K562 (cell line): ENCODE data around the gene HAPLN3. TPM values are rescaled to one million over a fixed set of nuclear protein-coding genes. Genes with fewer than 3 reads are reported as not detected.

Experiments used
- ATAC-seq: fragments of 200-7000 bp; cut with Tn5 transposase; 3 replicates; pipeline ENCODE4 v1.9.1; 2020; ENCODE audit warnings: moderate library complexity
- BruUV-seq: library from RNA; stranded (reverse); fragments of 400-500 nt; replicated peaks from 2 replicates; lab custom pipeline; 2021; lab: Mats Ljungman, UMichigan
- CTCF ChIA-PET: fragments of 300-600 bp; formaldehyde crosslinking; extraction: SDS; loops from one replicate; lab custom pipeline; 2021; ENCODE audit warnings: low intra/inter-chr PET ratio; lab: Yijun Ruan, JAX
- POLR2A ChIA-PET: fragments of 300-600, 350-650 bp; sonication (Branson Sonifier 250); formaldehyde crosslinking; extraction: SDS; loops from one replicate; lab custom pipeline; 2021; ENCODE audit warnings: antibody characterized with exemption, inconsistent platforms; lab: Yijun Ruan, JAX
- DNase-seq, 4 experiments: peaks; one replicate each; pipeline versions ENCODE4 v3.0.0 to v3.0.0-alpha.2; 2011 to 2018; ENCODE audit warnings: low spot score in 3 of 4, mixed read lengths in 3 of 4; ENCODE audit errors: extremely low read depth in 1 of 4
- FAIRE-seq: peaks from 2 replicates; lab custom pipeline; 2011; peaks lifted over from hg19 to GRCh38; lab: Jason Lieb, UNC
- H2AFZ ChIP-seq: 2 replicates; pipeline ENCODE4 v1.6.0; 2011; ENCODE audit warnings: low read depth, low read length, control low read depth, inconsistent platforms
- H3K27ac ChIP-seq: fragments of 200-600 bp; 3 replicates; pipeline ENCODE4 v1.8.0; 2011; ENCODE audit warnings: low read depth, mild to moderate bottlenecking, control low read depth, inconsistent platforms, low read length, moderate library complexity, mixed read lengths; ENCODE audit errors: extremely low read depth
- H3K27me3 ChIP-seq, 2 experiments: fragments of 300-600 bp in 1 of 2; 2 replicates in 1 of 2; 3 replicates in 1 of 2; pipeline versions ENCODE4 v1.6.0 to v1.8.0; 2011; ENCODE audit warnings: inconsistent platforms in 2 of 2, low read length in 2 of 2, mild to moderate bottlenecking in 1 of 2, mixed read lengths in 1 of 2, moderate library complexity in 1 of 2; ENCODE audit not compliant: control insufficient read depth in 2 of 2, insufficient read depth in 2 of 2
- H3K36me3 ChIP-seq: fragments of 300-600 bp; 3 replicates; pipeline ENCODE4 v1.8.0; 2011; ENCODE audit warnings: mild to moderate bottlenecking, low read length, inconsistent platforms; ENCODE audit not compliant: control insufficient read depth, insufficient read depth
- H3K4me1 ChIP-seq, 2 experiments: fragments of 200-600 bp in 1 of 2; replicated peaks in 1 of 2; 2 replicates in 1 of 2; 3 replicates in 1 of 2; pipeline versions ENCODE4 v1.5.1 to v1.8.0; 2011; ENCODE audit warnings: inconsistent platforms in 2 of 2, low read length in 2 of 2, mild to moderate bottlenecking in 1 of 2, mixed read lengths in 1 of 2, moderate library complexity in 1 of 2; ENCODE audit not compliant: control insufficient read depth in 2 of 2, insufficient read depth in 2 of 2
- H3K4me2 ChIP-seq: 2 replicates; pipeline ENCODE4 v1.6.1; 2011; ENCODE audit warnings: low read length, control low read depth, inconsistent platforms, mixed read lengths; ENCODE audit not compliant: insufficient read depth
- H3K4me3 ChIP-seq: fragments of 200-600 bp; sonication (generic), shearing (Covaris generic); 2 replicates; pipeline ENCODE4 v1.5.1; 2016; ENCODE audit warnings: control low read depth, inconsistent platforms
- H3K79me2 ChIP-seq: fragments of 200-600 bp; 3 replicates; pipeline ENCODE4 v1.8.0; 2011; ENCODE audit warnings: low read length, inconsistent platforms; ENCODE audit not compliant: control insufficient read depth, insufficient read depth
- H3K9ac ChIP-seq, 2 experiments: 2 replicates each; pipeline versions ENCODE4 v1.6.0 to v1.6.1; 2011; ENCODE audit warnings: low read depth in 2 of 2, low read length in 2 of 2, control low read depth in 1 of 2, inconsistent platforms in 1 of 2, mild to moderate bottlenecking in 1 of 2, mixed read lengths in 1 of 2; ENCODE audit not compliant: insufficient read depth in 1 of 2
- H3K9me1 ChIP-seq: one replicate; pipeline ENCODE4 v1.6.0; 2011; ENCODE audit warnings: inconsistent platforms, mild to moderate bottlenecking, low read length, moderate library complexity; ENCODE audit not compliant: control insufficient read depth, insufficient read depth
- H3K9me3 ChIP-seq: replicated peaks from 2 replicates; pipeline ENCODE4 v1.5.1; 2011; ENCODE audit warnings: low read depth, low read length, inconsistent platforms; ENCODE audit not compliant: control insufficient read depth, insufficient read depth
- H4K20me1 ChIP-seq: replicated peaks from 2 replicates; pipeline ENCODE4 v1.6.1; 2011; ENCODE audit warnings: low read length, inconsistent platforms, mixed read lengths; ENCODE audit not compliant: control insufficient read depth, insufficient read depth
- AFF4 ChIP-seq: sonication (generic); formaldehyde crosslinking; IDR thresholded peaks from 2 replicates; pipeline ENCODE4 v1.8.0; 2023; ENCODE audit warnings: mild to moderate bottlenecking, missing genetic modification reagents
- CREB1 ChIP-seq, 2 experiments: sonication (generic) in 1 of 2; formaldehyde crosslinking in 1 of 2; IDR thresholded peaks; 2 replicates each; pipeline versions ENCODE4 v1.6.1 to v1.8.0; 2012 to 2022; ENCODE audit warnings: inconsistent platforms in 1 of 2, mild to moderate bottlenecking in 1 of 2, missing genetic modification reagents in 1 of 2, moderate library complexity in 1 of 2
- MCM2 ChIP-seq: fragments of 450-650 bp; IDR thresholded peaks from 2 replicates; pipeline ENCODE4 v1.6.1; 2017; ENCODE audit warnings: low read depth, mild to moderate bottlenecking
- PHB2 ChIP-seq: fragments of 450-650 bp; IDR thresholded peaks from 2 replicates; pipeline ENCODE4 v1.6.1; 2017; ENCODE audit warnings: low read depth
- POLR2G ChIP-seq: fragments of 200-400 bp; formaldehyde crosslinking; IDR thresholded peaks from 2 replicates; pipeline ENCODE4 v1.6.1; 2017; ENCODE audit warnings: low read depth, mild to moderate bottlenecking, antibody characterized with exemption, low read length, moderate library complexity
- RBFOX2 ChIP-seq: fragments of 200-400 bp; formaldehyde crosslinking; IDR thresholded peaks from 2 replicates; pipeline ENCODE4 v1.6.1; 2017; ENCODE audit warnings: low read depth, mild to moderate bottlenecking, low read length, moderate library complexity
- RBM25 ChIP-seq: fragments of 200-400 bp; formaldehyde crosslinking; IDR thresholded peaks from 2 replicates; pipeline ENCODE4 v1.6.1; 2018; ENCODE audit warnings: low read length, low read depth, moderate library complexity; ENCODE audit not compliant: severe bottlenecking
- WHSC1 ChIP-seq: IDR thresholded peaks from one replicate; pipeline ENCODE4 v1.6.1; 2012; ENCODE audit warnings: low read length, control low read depth, inconsistent platforms
- ZBTB17 ChIP-seq: fragments of 450-650 bp; formaldehyde crosslinking; IDR thresholded peaks from 2 replicates; pipeline ENCODE4 v1.4.0; 2020; ENCODE audit warnings: mild to moderate bottlenecking
- ZNF507 ChIP-seq: conservative IDR thresholded peaks from 2 replicates; pipeline ENCODE4 v1.6.1; 2017; ENCODE audit warnings: missing genetic modification characterization, missing compliant biosample characterization
- ZNF655 ChIP-seq: fragments of 250-450 bp; sonication (Bioruptor Pico); IDR thresholded peaks from 2 replicates; pipeline ENCODE4 v1.5.0; 2021
- WGBS: fragments of 100-300 bp; shearing (Covaris generic); methylation state at CpG from one replicate; pipeline ENCODE4 v1.1.6; 2016; ENCODE audit warnings: low coverage, mixed read lengths; ENCODE audit not compliant: insufficient coverage; ENCODE audit errors: missing lambda C conversion rate; 5-methylcytosine and 5-hydroxymethylcytosine counted together
- in situ Hi-C: fragments of 300-500 bp; cut with MboI; formaldehyde crosslinking; loops from 4 replicates; pipeline ENCODE4 v1.15.0; 2018; ENCODE audit warnings: inconsistent platforms, mixed read lengths
- intact Hi-C: fragments of 100-400 bp; cut with micrococcal nuclease; formaldehyde crosslinking; loops from 2 replicates; pipeline ENCODE4 v1.14.2; 2022
- polyA plus RNA-seq, 8 experiments: library from polyadenylated mRNA; depleted of rRNA in 4 of 8; stranded (reverse) in 5 of 8; unstranded in 3 of 8; fragments of >200 nt; fragmentation: Nextera tagmentation in 2 of 8; fragmentation: Illumina TruSeq in 1 of 8; extraction: Ambion mirVana in 2 of 8; extraction: Trizol in 1 of 8; gene quantifications; 2 replicates each; pipeline versions ENCODE4 v1.2.1 to v1.2.3, GENCODE V29; 2011 to 2014; ENCODE audit warnings: inconsistent platforms in 1 of 8, missing spikeins in 1 of 8
- total RNA-seq, 7 experiments: library from RNA; depleted of rRNA in 6 of 7; stranded (reverse); fragments of >200 nt in 6 of 7; fragmentation: Illumina TruSeq in 2 of 7; extraction: Trizol in 2 of 7; gene quantifications; 2 replicates each; pipeline versions ENCODE4 v1.2.1 to v1.2.3, GENCODE V29; 2011 to 2021; ENCODE audit warnings: low replicate concordance in 1 of 7

The HAPLN3 gene
- total and polyA plus RNA-seq, 9 of the 15 experiments (the other 6 are each of a cell fraction or from before 2014, with no cell fraction given), result 0.04 to 2.4 (median 0.65) TPM

- in situ Hi-C loops, result no loop called here
- BruUV-seq, result no TSS peak
- H3K4me3 ChIP-seq, result no peak overlapping the region
These were observed 10.8 kb upstream of the HAPLN3 start for GRCh38 chr15:88906130-88906529.

GRCh38 chr15:88905576-88905975, 10.2 kb upstream of the HAPLN3 start:
- DNase-seq (no peak), ATAC-seq (no peak), FAIRE-seq (no peak)
- Histone ChIP-seq H3K4me3 (no peak overlapping the region), H3K9me1 (peaks cover 3% of the 10 kb centered on the region), H3K27me3 (no peaks in the 10 kb centered on the region), H3K9me3 (no peaks in the 10 kb centered on the region), H2AFZ (no peak overlapping the region), H3K4me2 (no peak overlapping the region), H3K36me3 (peaks cover 95% of the 10 kb centered on the region), H3K27ac (no peak overlapping the region), H3K79me2 (peaks cover 12% of the 10 kb centered on the region; the same call in 2 of the 3 replicates), H4K20me1 (0 out of 2 replicates have a peak, but pooled peaks cover 9% of the 10 kb centered on the region), H3K9ac (no peak overlapping the region), H3K4me1 (peaks cover 25 to 26% of the 10 kb centered on the region in 2 experiments; a peak in 4 of 5 replicates)
- intact Hi-C loops, result loop anchor here (2.0 kb wide), 1 partner anchor 33 kb away; no protein-coding TSS in a partner anchor
- WGBS, result 84% methylated on average over 10 of the region's 11 CpGs
- ChIA-PET CTCF (interaction anchor here (0.6 to 1.7 kb wide), 5 partner anchors 97 to 224 kb away, joined by 3 to 13 read pairs (median 6); no protein-coding TSS in a partner anchor), POLR2A (interaction anchor here (0.7 to 2.4 kb wide), 10 partner anchors 9 to 241 kb away, joined by 3 to 20 read pairs (median 4); no protein-coding TSS in a partner anchor)
- in situ Hi-C loops, result no loop called here
- TF ChIP-seq ZBTB17 (CRISPR knock-in tag), result no peak
- no peak for TF ChIP-seq ZNF655 (CRISPR knock-in tag)
- peak; percentile 48; the same call in 1 of the 2 replicates for TF ChIP-seq POLR2G
- TF ChIP-seq AFF4 (CRISPR knock-in tag), result no peak
- no peak for TF ChIP-seq CREB1 (IDR thresholded peaks at IDR 0.05)
- 0 out of 2 replicates have a peak, but pooled peaks have one; percentile 22 for TF ChIP-seq CREB1 (CRISPR knock-in tag; IDR thresholded peaks at IDR 0.05)
- no peak for TF ChIP-seq MCM2
- TF ChIP-seq RBFOX2, result peak; percentile 44; the same call in 1 of the 2 replicates
- no peak for TF ChIP-seq ZNF507 (tag)
- TF ChIP-seq PHB2, result no peak
- no TSS peak for BruUV-seq

More at GRCh38 chr15:88906130-88906529, 10.8 kb upstream of the HAPLN3 start:
- no peak overlapping the region for H3K9ac ChIP-seq
- CTCF ChIA-PET, result interaction anchor here (1.1 kb wide), 1 partner anchor 111 kb away, joined by 4 read pairs; no protein-coding TSS in a partner anchor
- TF ChIP-seq WHSC1 (no peak), RBM25 (peak; percentile 90)
- H3K27me3 ChIP-seq, result no peaks in the 10 kb centered on the region
- peaks cover 18% of the 10 kb centered on the region for H3K79me2 ChIP-seq
- H4K20me1 ChIP-seq, result 0 out of 2 replicates have a peak, but pooled peaks cover 9% of the 10 kb centered on the region
- no peaks in the 10 kb centered on the region for H3K9me3 ChIP-seq
- H3K4me2 ChIP-seq, result no peak overlapping the region
- H3K36me3 ChIP-seq, result peaks cover 95% of the 10 kb centered on the region
- H2AFZ ChIP-seq, result no peak overlapping the region
- H3K9me1 ChIP-seq, result peaks cover 3% of the 10 kb centered on the region
- H3K27ac ChIP-seq, result no peak overlapping the region
- DNase-seq (no peak), FAIRE-seq (no peak), ATAC-seq (no peak)
- intact Hi-C loops, result no loop called here
- WGBS, result 94% methylated on average over 1 of the region's 1 CpG
- POLR2A ChIA-PET, result interaction anchor here (1.2 to 2.4 kb wide), 2 partner anchors 15 to 97 kb away, joined by 5 to 20 read pairs; no protein-coding TSS in a partner anchor
- peaks cover 30% of the 10 kb centered on the region in 2 experiments; a peak in 4 of 5 replicates for H3K4me1 ChIP-seq
